ENCODE data around the gene NTSR1.

Gene NTSR1

GRCh38 chr20:62706857-62707256 lies 1.8 kb upstream of the NTSR1 start:
- no peak overlapping the region for H3K27ac ChIP-seq (replicated peaks)
- H3K27me3 ChIP-seq (ENCODE audit: insufficient read depth, poor library complexity, severe bottlenecking): no peaks in the 10 kb centered on the region
- TF ChIP-seq REST (IDR thresholded peaks at IDR 0.05; ENCODE audit: insufficient replicate concordance, low read depth): no peak
- no peak overlapping the region for H3K4me3 ChIP-seq (replicated peaks; ENCODE audit: insufficient read depth, low read length)
- no peak for DNase-seq (ENCODE audit: low read depth in 1 of 2, low spot score in 1 of 2)

- no peak for DNase-seq (ENCODE audit: low read depth in 1 of 2, low spot score in 1 of 2)
- Histone ChIP-seq H3K27ac (replicated peaks) (no peak overlapping the region), H3K4me3 (replicated peaks; ENCODE audit: insufficient read depth, low read length) (no peak overlapping the region), H3K27me3 (ENCODE audit: insufficient read depth, poor library complexity, severe bottlenecking) (no peaks in the 10 kb centered on the region)
- TF ChIP-seq CTCF (IDR thresholded peaks at IDR 0.05; ENCODE audit: insufficient read depth, low read length) (no peak), GABPA (IDR thresholded peaks at IDR 0.05; ENCODE audit: low read depth) (no peak), POLR2AphosphoS5 (IDR thresholded peaks at IDR 0.05; ENCODE audit: low read depth) (no peak), REST (IDR thresholded peaks at IDR 0.05; ENCODE audit: insufficient replicate concordance, low read depth) (no peak), SPI1 (IDR thresholded peaks at IDR 0.05; ENCODE audit: borderline replicate concordance, low read depth) (no peak)
Observed at GRCh38 chr20:62707276-62707920, 1.2 kb upstream of the NTSR1 start.

GRCh38 chr20:62707921-62708521 lies 615 bp upstream of the NTSR1 start:
- H3K27ac ChIP-seq (replicated peaks): no peak overlapping the region
- peak; percentile 52 to 82 for DNase-seq (ENCODE audit: low read depth in 1 of 2, low spot score in 1 of 2)
- TF ChIP-seq REST (IDR thresholded peaks at IDR 0.05; ENCODE audit: insufficient replicate concordance, low read depth) (no peak), CTCF (IDR thresholded peaks at IDR 0.05; ENCODE audit: insufficient read depth, low read length) (no peak), GABPA (IDR thresholded peaks at IDR 0.05; ENCODE audit: low read depth) (no peak), POLR2AphosphoS5 (IDR thresholded peaks at IDR 0.05; ENCODE audit: low read depth) (no peak), SPI1 (IDR thresholded peaks at IDR 0.05; ENCODE audit: borderline replicate concordance, low read depth) (no peak)
- H3K27me3 ChIP-seq (ENCODE audit: insufficient read depth, poor library complexity, severe bottlenecking): no peaks in the 10 kb centered on the region
- peak overlapping the region; percentile 69 for H3K4me3 ChIP-seq (replicated peaks; ENCODE audit: insufficient read depth, low read length)
